Anterior cingulate cortex (tissue), 58 donors: ENCODE results near the gene CCDC138.
A peak's percentile ranks its signal among the peaks of the same experiment; 100 is the strongest.

Experiments
- DNase-seq, 58 donors: peaks; one replicate each; lab custom pipeline; 2025; lab: John Stamatoyannopoulos, UW

Gene CCDC138

DNA sequence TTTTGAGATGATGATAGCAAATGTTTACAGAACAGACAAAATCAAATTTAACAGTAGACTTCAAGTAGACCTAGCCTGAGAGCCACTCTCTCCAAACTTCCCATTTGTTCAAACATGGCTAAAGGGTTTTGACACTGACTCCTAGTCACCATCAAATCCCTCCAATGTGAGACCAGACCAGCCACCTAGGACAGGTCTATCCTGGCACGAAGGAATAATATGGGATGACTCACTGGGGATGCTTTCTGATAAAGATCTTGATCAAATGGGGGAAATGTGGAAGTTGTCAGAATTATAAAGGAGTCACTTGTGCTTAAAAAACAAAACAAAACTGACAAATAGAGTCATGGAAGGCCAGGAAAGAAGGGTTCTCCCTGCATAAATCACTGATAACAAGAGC is 106.7 kb downstream of the CCDC138 start:
- DNase-seq, result no peak

DNA sequence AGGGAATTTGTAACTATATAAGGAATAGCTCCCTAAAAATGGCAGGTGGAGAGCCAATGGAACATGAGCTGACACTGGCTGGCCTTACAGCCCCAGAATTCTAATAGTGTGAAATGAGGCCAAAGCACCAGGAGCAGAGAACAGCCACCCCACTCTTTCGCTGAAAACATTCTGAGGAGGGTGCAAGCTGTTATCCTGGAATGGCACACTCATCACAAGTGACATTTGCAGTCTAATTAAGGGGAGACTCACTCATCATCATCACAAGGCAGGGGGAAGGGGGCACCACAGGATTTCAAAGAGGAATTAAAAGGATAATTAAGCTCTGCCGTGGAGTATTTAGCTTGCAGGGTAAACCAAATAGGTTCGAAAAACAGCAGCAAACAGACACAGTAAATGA is 108.2 kb downstream of the CCDC138 start:
- no peak for DNase-seq

DNA sequence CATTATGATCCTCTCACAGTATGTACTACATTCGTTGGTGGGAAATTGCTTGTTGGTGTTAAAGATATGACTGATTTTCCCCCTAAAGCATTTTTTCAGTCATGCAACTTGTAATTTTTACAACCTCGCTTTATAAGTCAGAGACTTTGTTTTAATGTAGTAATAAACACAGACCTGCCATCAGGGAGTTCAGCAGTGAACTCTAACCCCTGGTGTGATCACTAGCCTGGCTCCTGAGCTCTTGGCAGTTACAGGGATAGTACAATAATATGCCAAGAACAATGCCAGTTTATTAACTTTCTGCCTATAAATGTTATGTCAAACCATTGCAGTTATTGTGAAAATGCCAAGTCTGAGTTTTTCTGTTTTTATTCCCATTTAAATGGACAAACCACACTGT is 108.6 kb downstream of the CCDC138 start:
- no peak for DNase-seq

- no peak for DNase-seq
Measured at GRCh38 chr2:108896741-108897140, 110.2 kb downstream of the CCDC138 start.

DNA sequence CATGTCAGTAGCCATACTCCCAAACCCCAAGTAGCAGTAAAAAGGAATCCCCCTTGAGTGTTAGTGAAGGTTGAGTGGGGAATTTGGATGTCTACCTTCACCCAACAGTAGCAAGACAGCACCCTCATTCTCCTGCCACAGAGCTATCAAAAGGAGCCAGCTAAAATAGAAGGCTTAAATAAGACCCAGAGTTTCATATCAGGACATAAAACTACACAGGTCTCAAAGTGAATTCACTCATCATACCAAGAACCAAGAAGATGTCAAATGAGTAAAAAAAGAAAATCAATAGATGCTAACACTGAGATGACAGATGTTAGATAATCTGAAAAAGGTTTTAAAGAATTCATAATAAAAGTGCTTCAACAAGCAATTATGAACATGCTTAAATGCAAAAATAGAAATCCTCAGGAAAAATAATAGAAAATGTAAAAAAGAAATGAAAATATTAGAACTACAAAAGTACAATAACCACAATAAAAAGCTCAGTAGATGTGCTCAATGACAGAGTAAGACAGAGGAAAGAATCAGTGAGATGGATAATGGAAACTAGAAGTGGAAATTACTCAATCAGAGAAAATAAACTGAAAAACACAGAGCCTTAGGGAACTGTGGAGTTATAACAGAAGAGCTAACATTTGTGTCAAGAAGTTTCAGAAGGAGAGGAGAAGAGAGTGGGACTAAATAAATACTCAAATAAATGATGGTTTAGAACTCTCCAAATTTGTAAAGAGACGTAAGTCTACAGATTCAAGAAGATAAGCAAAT is 111.9 kb downstream of the CCDC138 start:
- no peak for DNase-seq

- DNase-seq, result no peak
Measured at GRCh38 chr2:108904680-108905079, 118.1 kb downstream of the CCDC138 start.

DNA sequence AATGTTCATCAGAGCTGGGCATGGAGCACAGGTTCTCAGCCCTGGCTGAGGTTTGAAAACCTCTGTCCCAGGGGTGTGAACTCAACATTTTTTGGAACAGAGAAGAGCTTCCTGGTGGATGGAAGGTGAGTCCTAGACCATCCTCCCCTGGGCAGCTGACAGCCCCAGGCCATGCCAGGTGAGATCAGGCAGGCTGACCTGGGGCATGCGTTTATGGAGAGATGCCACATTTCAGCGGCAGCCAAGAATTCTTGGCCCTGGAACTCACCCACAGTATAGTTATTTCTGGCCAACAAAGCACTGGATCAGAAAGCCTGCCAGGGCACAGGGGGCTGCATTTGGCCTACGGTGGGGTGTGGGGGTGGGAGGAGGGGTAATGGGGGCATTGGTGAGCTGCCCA is 118.6 kb downstream of the CCDC138 start:
- DNase-seq, result no peak

DNA sequence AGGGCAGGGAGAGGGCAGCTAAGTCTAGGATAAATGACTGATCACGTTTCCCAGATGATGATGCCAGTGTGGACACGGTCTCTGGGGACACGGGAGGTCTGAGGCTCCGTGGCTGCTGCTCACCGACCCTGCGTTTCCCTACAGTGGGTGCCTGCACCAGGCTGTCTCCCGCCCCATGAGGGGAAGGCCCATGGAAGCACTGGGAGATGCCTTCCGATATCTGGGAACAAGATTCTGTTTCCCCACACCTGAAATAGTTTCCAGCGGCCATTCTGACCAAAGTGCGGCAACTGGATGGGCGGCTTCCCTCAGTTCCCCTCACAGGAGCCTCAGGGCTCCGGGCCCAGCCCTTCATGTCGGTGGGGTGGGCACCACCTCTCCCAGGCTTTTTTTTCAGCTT is 119.3 kb downstream of the CCDC138 start:
- no peak for DNase-seq

GRCh38 chr2:108906403-108907077 is 120.0 kb downstream of the CCDC138 start:
- no peak for DNase-seq

DNA sequence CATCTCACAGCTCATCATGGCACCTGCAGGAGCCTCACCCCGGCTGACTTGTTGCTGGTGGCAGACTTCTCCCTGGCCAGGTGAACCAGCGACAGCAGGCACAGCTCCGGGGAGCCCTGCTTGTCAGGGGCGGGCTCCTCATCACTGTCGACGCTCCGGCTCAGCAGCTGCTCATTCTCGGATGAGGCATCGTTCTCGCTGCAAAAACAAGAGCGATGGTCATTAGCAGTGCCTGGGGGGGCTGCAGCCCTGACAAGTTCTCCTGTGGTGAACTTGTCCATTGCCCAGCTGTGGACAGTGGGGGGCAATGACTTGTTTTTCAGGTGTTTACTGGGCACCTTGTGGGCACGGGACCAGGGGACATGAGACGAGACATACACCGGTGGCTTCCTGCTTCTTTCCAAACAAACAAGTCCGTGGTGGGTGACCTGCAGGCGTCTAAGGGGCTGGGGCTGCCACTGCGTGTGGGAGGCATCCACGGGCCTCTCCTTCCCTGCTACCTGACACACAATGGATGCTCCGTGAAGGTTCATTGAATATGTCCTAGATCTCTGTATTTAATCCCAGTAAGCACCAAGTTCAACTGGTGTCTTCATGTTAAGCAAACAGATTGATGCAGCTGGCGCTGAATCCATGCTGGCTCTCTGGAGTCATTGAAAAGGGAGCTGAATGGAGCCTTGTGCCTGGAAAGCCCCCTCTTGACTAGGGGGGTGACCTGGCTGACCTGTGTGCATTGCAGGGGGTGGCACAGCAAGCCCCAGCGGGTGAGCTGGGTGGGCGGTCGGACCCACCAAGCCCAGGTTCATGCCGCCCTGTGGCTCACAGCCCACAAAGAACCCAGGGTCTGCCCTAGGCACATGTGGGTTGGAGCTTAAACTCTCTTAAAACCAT is 121.5 kb downstream of the CCDC138 start:
- no peak for DNase-seq

DNA sequence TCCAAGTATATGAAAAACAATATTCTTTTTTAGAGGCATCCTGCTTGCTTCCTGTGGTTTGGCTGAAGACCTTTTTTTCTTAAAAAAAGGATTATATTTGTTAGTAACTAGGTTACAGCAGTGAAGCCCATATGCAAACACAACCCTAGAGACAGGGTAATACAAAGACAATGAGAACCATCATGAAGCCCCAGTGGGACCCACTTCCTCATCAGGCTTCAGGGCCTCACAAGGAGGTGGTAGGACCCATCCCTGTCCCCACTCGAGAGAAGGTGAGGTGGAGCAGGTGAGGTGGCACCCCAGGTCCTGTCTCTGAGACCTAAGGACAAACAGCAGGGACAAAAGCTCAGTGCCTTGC is 122.1 kb downstream of the CCDC138 start:
- no peak for DNase-seq

- DNase-seq, result no peak
Measured at GRCh38 chr2:108909275-108909823, 122.8 kb downstream of the CCDC138 start.

- no peak for DNase-seq
Measured at GRCh38 chr2:108910011-108910431, 123.5 kb downstream of the CCDC138 start.

GRCh38 chr2:108910541-108911396 is 124.2 kb downstream of the CCDC138 start:
- no peak for DNase-seq

GRCh38 chr2:108911401-108911800 is 124.8 kb downstream of the CCDC138 start:
- DNase-seq, result no peak

DNA sequence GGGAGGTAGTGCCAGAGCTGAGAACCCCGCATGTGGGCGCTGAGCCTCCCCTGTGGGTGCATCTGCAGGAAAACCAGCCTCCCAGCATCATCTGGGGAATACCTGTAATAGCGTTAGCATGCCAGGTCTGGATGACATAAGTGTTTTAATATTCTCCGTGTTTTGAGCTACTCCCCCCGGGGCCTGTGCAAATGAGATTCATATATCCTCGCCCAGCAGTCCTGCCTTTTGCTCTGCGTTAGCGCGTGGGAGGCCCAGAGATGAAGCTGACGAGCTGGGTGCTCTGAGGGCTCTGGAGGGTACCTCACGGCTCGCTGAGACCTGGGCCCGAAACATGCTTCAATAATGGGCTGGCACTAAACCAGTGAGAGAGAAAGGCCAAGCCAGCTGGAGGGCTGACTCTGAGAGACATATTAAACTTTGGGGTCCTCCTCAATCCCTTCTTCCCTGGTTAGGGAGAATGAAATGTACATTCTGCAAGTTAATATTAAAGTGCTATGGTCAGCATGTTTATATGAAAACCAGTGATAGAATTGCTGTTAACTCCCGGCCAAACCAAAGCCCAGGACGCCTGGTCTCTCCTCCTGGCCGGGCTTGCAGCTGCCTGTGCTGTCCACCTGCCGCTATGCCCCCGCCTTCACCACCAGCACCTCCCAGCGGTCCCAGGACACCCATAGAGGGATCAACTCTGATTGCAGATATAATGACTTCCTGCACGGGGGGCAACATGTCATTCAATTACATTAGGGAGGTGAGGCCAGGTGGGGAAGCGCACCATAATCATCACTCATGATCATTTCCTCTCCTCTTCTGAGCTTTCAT is 125.4 kb downstream of the CCDC138 start:
- peak in 1 of 58 donors; percentile 22 for DNase-seq

DNA sequence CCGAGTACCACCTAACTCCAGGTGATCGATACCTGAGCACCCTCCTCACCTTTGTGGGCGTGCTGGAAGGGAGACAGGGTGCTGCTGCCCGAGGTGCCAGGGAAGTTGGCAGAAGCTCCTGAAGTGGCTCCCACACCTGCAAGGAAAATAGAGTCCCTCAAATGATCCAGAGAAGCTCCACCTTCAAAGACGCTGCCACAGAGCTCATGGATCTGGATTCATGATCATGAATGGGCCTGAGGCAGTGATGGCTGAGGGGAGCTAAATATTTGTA is 126.0 kb downstream of the CCDC138 start:
- no peak for DNase-seq

GRCh38 chr2:108916122-108916795 is 129.7 kb downstream of the CCDC138 start:
- DNase-seq, result no peak
